PFSK-1 (cell line): ENCODE measurements around the gene PPM1K.

Source experiments
- FOXP2 ChIP-seq: optimal IDR thresholded peaks from 2 replicates; pipeline ENCODE3; 2011; ENCODE audit warnings: borderline replicate concordance, control low read depth, inconsistent platforms; ENCODE audit not compliant: insufficient read depth; ENCODE audit errors: extremely low read length, extremely low read depth
- POLR2AphosphoS5 ChIP-seq: IDR thresholded peaks from 2 replicates; pipeline ENCODE4 v1.6.1; 2012; ENCODE audit warnings: low read depth, mild to moderate bottlenecking, control low read depth, low read length, moderate library complexity
- REST ChIP-seq, 2 experiments: IDR thresholded peaks; 2 replicates each; pipeline versions ENCODE4 v1.6.1 to v1.8.0; 2011 to 2012; ENCODE audit warnings: low read depth in 2 of 2, low read length in 2 of 2, control low read depth in 1 of 2, inconsistent platforms in 1 of 2, mild to moderate bottlenecking in 1 of 2, moderate library complexity in 1 of 2; ENCODE audit not compliant: insufficient read depth in 1 of 2
- SIN3A ChIP-seq: IDR thresholded peaks from 2 replicates; pipeline ENCODE4 v1.6.1; 2012; ENCODE audit warnings: mild to moderate bottlenecking, low read length, moderate library complexity, borderline replicate concordance; ENCODE audit not compliant: insufficient read depth
- TAF1 ChIP-seq: IDR thresholded peaks from 2 replicates; pipeline ENCODE4 v1.6.1; 2012; ENCODE audit warnings: low read length, control low read depth, borderline replicate concordance; ENCODE audit not compliant: insufficient read depth

PPM1K gene

GRCh38 chr4:88208156-88208555 lies 76.2 kb downstream of the PPM1K start:
- TF ChIP-seq TAF1 = no peak
- TF ChIP-seq POLR2AphosphoS5 = no peak
- no peak for TF ChIP-seq REST (IDR thresholded peaks at IDR 0.05; ENCODE audit: insufficient read depth in 1 of 2, low read depth in 2 of 2, low read length in 2 of 2)
- no peak for TF ChIP-seq SIN3A
- TF ChIP-seq FOXP2 = no peak
